Neural crest cell (in vitro differentiated cells): ENCODE data around the gene PPP1R2. TPM values are rescaled to one million over a fixed set of nuclear protein-coding genes. Genes with fewer than 3 reads are reported as not detected.

Experiments used
- DNase-seq: peaks from one replicate; pipeline ENCODE4 v3.0.0; 2021; ENCODE audit warnings: low read depth, mixed read lengths, low spot score
- H3K27ac Mint-ChIP-seq: one replicate; pipeline ENCODE4 v1.8.0; 2021; ENCODE audit warnings: mild to moderate bottlenecking, mixed read lengths; ENCODE audit not compliant: unreplicated experiment
- H3K27me3 Mint-ChIP-seq: 2 replicates; pipeline ENCODE4 v1.8.0; 2021; ENCODE audit warnings: low read depth, mild to moderate bottlenecking, mixed read lengths
- H3K36me3 Mint-ChIP-seq: 2 replicates; pipeline ENCODE4 v1.8.0; 2021; ENCODE audit warnings: low read depth, mild to moderate bottlenecking, mixed read lengths
- H3K4me1 Mint-ChIP-seq: 2 replicates; pipeline ENCODE4 v1.8.0; 2021; ENCODE audit warnings: mixed read lengths
- H3K4me3 Mint-ChIP-seq: one replicate; pipeline ENCODE4 v1.8.0; 2021; ENCODE audit warnings: mild to moderate bottlenecking, mixed read lengths
- H3K9me3 Mint-ChIP-seq: 2 replicates; pipeline ENCODE4 v1.8.0; 2021; ENCODE audit warnings: mixed read lengths
- total RNA-seq: library from RNA; stranded (reverse); gene quantifications from 2 replicates; pipeline ENCODE4 v1.2.1, GENCODE V29; 2021
- TF ChIP-seq, protein P1 (sequence below): fragments of 200-600 bp; sonication (generic); conservative IDR thresholded peaks from 2 replicates; pipeline ENCODE4 v1.5.0; 2021; ENCODE audit warnings: antibody characterized with exemption, mild to moderate bottlenecking

Gene PPP1R2
- total RNA-seq, 1 donor from 2014 or later = 31.5 TPM

DNA sequence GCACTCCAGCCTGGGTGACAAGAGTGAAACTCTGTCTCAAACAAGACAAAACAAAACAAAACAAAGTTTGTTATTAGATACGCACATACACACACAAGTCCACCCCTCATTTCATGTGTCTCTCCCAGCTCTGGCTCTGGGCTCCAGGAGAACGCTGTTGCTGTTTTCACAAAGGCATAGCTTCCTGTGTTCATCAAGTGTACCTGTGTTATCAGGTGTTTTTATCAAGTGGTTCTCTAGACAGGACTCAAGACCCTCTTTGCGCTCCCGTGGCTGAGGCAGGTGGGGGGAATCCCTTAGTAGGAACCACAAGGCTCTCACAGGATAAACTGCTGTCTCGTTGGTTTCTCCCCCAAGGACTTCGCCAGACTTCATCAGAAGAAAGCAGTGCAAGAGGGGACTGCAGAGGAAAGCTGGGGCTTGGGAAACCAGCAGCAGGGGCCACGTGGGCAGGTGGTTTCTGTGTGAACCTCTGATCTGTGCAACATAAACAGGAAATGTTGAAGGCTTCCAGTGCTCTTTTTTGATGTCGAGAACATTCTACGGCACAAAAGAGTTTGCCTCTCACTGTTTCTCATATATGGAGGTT, 6.9 kb upstream of the PPP1R2 start:
- DNase-seq = no peak
- TF ChIP-seq, protein P1, sequence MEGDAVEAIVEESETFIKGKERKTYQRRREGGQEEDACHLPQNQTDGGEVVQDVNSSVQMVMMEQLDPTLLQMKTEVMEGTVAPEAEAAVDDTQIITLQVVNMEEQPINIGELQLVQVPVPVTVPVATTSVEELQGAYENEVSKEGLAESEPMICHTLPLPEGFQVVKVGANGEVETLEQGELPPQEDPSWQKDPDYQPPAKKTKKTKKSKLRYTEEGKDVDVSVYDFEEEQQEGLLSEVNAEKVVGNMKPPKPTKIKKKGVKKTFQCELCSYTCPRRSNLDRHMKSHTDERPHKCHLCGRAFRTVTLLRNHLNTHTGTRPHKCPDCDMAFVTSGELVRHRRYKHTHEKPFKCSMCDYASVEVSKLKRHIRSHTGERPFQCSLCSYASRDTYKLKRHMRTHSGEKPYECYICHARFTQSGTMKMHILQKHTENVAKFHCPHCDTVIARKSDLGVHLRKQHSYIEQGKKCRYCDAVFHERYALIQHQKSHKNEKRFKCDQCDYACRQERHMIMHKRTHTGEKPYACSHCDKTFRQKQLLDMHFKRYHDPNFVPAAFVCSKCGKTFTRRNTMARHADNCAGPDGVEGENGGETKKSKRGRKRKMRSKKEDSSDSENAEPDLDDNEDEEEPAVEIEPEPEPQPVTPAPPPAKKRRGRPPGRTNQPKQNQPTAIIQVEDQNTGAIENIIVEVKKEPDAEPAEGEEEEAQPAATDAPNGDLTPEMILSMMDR = no peak
- no peak overlapping the region for H3K4me3 Mint-ChIP-seq
- H3K9me3 Mint-ChIP-seq = no peaks in the 10 kb centered on the region
- no peak overlapping the region for H3K27ac Mint-ChIP-seq
- peaks cover 16% of the 10 kb centered on the region for H3K27me3 Mint-ChIP-seq
- no peaks in the 10 kb centered on the region for H3K36me3 Mint-ChIP-seq
- H3K4me1 Mint-ChIP-seq = peaks cover 15% of the 10 kb centered on the region

DNA sequence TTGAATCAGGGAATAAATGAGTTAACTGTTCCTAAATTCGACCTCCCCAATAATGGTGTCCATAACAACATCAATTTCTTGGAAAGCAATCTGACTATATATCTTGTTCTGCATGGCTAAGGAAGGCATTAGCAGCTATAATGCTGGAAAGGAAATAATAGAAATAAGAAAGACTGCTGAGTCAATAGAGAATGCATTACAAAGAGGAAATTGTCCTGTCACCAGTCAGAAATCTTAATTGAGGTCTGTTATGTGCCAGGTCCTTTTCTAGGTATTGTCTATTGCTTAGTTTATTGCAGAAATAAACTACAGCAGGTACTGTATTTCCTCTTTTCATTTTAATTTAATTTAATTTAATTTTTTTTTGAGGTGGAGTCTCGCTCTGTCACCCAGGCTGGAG, 5.9 kb upstream of the PPP1R2 start:
- Mint-ChIP-seq H3K27me3 (peaks cover 27% of the 10 kb centered on the region), H3K36me3 (no peaks in the 10 kb centered on the region), H3K27ac (no peak overlapping the region), H3K4me1 (peaks cover 20% of the 10 kb centered on the region), H3K4me3 (no peak overlapping the region), H3K9me3 (no peaks in the 10 kb centered on the region)
- TF ChIP-seq, protein P1 = no peak
- no peak for DNase-seq

DNA sequence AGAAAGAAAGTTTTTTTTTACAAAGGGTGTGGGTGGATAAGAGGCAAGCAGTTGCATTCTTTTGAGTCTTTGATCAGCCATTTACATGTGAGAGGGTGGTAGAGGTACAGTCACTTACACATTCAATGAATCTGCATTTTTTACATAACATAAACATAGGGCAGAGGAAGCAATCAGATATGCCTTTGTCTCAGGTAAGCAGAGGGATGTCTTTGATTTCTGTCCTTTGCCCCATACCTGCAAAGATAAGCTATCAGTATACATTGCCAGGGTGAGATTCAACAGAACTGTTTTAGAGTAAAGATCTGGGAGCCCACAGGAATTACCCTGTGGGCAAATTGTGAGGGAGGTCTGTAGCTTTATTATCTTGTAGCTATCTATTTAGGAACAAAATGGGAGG, 5.4 kb upstream of the PPP1R2 start:
- H3K36me3 Mint-ChIP-seq = no peaks in the 10 kb centered on the region
- TF ChIP-seq, protein P1 = no peak
- H3K9me3 Mint-ChIP-seq = no peaks in the 10 kb centered on the region
- H3K27me3 Mint-ChIP-seq = peaks cover 31% of the 10 kb centered on the region
- peaks cover 25% of the 10 kb centered on the region for H3K4me1 Mint-ChIP-seq
- no peak for DNase-seq
- no peak overlapping the region for H3K27ac Mint-ChIP-seq
- no peak overlapping the region for H3K4me3 Mint-ChIP-seq

DNA sequence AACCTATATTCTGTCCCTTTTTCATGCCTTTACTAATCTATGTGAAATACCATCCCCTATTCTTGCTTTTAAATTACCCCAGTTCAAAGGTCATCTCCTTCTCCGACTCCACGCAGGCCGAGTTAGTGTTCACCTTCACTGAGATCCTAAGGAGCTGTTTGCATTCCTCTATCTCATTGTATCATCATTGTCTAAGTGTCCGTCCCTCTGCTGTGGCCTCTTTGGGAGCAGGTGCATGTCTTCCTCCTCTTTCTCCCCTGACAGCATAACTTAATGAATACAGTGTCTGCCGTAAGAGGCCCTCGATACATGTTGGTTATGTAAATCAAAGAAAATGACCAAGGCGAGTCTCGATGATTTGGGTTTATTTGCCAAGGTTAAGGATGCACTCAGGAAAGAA, 4.9 kb upstream of the PPP1R2 start:
- no peak for DNase-seq
- Mint-ChIP-seq H3K4me3 (peak overlapping the region; percentile 20), H3K36me3 (no peaks in the 10 kb centered on the region), H3K9me3 (no peaks in the 10 kb centered on the region), H3K4me1 (peaks cover 26% of the 10 kb centered on the region), H3K27ac (no peak overlapping the region), H3K27me3 (peaks cover 33% of the 10 kb centered on the region)
- TF ChIP-seq, protein P1 = no peak

DNA sequence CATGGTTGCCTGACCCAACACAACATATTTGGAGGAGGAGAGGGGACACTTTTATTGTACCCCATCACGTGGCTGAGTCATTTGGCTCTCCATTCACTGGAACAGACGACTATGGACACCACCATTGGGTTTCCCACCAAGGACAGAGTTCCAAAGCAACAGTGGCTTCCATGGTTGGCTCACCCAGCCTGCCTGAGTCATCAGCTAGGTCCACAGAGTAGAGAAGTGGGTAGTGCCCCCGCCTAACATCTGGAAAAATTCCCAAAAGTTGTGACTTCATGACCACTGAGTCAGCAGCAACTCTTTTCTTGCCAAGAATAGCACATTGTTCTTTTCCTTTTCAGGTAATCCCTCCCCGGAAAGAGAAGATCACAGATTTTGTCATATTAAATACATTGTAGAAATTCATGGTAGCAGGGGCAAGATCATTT, 3.0 kb upstream of the PPP1R2 start:
- DNase-seq = no peak
- TF ChIP-seq, protein P1 = no peak
- Mint-ChIP-seq H3K4me1 (peaks cover 39% of the 10 kb centered on the region), H3K27me3 (peaks cover 33% of the 10 kb centered on the region), H3K4me3 (peak overlapping the region; percentile 78), H3K9me3 (no peaks in the 10 kb centered on the region), H3K27ac (no peak overlapping the region), H3K36me3 (no peaks in the 10 kb centered on the region)
